ENCODE measurements around the gene WDR77.

WDR77 gene

GRCh38 chr1:111468717-111469100, 19.7 kb upstream of the WDR77 start:
- DNase-seq: no peak

GRCh38 chr1:111467865-111468716, 19.0 kb upstream of the WDR77 start:
- no peak for DNase-seq

- no peak for DNase-seq
These were observed 17.4 kb upstream of the WDR77 start for GRCh38 chr1:111466480-111466879.

GRCh38 chr1:111465754-111466153, 16.7 kb upstream of the WDR77 start:
- DNase-seq: no peak

- DNase-seq: no peak
These were observed 14.1 kb upstream of the WDR77 start for GRCh38 chr1:111463029-111463683.

GRCh38 chr1:111462370-111463028, 13.4 kb upstream of the WDR77 start:
- DNase-seq: no peak

GRCh38 chr1:111461765-111462164, 12.7 kb upstream of the WDR77 start:
- DNase-seq: no peak

GRCh38 chr1:111455642-111456031, 6.6 kb upstream of the WDR77 start:
- no peak for DNase-seq

- no peak for DNase-seq
These were observed 6.0 kb upstream of the WDR77 start for GRCh38 chr1:111454859-111455641.

- no peak for DNase-seq
These were observed 4.7 kb upstream of the WDR77 start for GRCh38 chr1:111453706-111454105.

GRCh38 chr1:111452581-111452980, 3.5 kb upstream of the WDR77 start:
- DNase-seq: no peak

- no peak for DNase-seq
These were observed 1.1 kb upstream of the WDR77 start for GRCh38 chr1:111450185-111450584.

- DNase-seq: no peak
These were observed 604 bp upstream of the WDR77 start for GRCh38 chr1:111449703-111450017.

GRCh38 chr1:111448482-111448917, 556 bp downstream of the WDR77 start:
- no peak for DNase-seq

- no peak for DNase-seq
These were observed 1.8 kb downstream of the WDR77 start for GRCh38 chr1:111446967-111447892.

GRCh38 chr1:111446546-111446945, 2.5 kb downstream of the WDR77 start:
- no peak for DNase-seq

GRCh38 chr1:111444031-111444430, 5.0 kb downstream of the WDR77 start:
- DNase-seq: no peak

GRCh38 chr1:111442457-111442856, 6.6 kb downstream of the WDR77 start:
- no peak for DNase-seq

- no peak for DNase-seq
These were observed 7.4 kb downstream of the WDR77 start for GRCh38 chr1:111441573-111442192.

GRCh38 chr1:111439461-111440351, 9.3 kb downstream of the WDR77 start:
- DNase-seq: no peak

- no peak for DNase-seq
These were observed 12.3 kb downstream of the WDR77 start for GRCh38 chr1:111436726-111437125.
